ENCODE measurements around the gene ARMC12.
A peak's percentile ranks its signal among the peaks of the same experiment; 100 is the strongest.
"Not testable (repeated sequence)": the region's sequence is repeated elsewhere in the genome, so short reads cannot be mapped to it uniquely, and the experiment has no call there.

The ARMC12 gene, protein sequence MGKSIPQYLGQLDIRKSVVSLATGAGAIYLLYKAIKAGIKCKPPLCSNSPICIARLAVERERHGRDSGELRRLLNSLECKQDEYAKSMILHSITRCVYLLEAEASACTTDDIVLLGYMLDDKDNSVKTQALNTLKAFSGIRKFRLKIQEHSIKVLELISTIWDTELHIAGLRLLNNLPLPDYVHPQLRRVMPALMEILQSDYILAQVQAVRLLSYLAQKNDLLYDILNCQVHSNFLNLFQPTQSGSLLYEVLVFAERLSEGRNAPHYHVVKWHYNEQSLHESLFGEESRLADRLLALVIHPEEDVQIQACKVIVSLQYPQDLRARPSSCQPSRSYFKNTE

DNA sequence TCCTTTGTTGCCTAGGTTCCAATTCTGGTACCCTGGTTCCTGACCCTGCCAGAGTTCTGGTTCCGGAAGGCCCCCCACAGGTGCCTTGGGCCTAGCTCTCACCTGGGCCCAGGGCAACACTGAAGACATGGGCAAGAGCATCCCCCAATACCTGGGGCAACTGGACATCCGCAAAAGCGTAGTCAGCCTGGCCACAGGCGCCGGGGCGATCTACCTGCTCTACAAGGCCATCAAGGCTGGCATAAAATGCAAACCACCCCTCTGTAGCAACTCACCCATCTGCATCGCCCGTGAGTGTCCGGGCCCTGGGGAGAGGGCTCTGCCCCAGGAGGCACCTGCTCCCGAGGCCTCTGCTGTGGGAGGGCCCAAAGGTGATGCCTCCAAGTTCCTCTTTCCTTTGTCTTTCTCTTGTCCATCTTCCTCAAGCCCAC lies at the start of gene ARMC12:
TSS of gene ARMC12 (plus strand) at position 51 of the 431 bp plus-strand sequence. CDS start at position 128, 77 bp downstream.
- no peak for DNase-seq

DNA sequence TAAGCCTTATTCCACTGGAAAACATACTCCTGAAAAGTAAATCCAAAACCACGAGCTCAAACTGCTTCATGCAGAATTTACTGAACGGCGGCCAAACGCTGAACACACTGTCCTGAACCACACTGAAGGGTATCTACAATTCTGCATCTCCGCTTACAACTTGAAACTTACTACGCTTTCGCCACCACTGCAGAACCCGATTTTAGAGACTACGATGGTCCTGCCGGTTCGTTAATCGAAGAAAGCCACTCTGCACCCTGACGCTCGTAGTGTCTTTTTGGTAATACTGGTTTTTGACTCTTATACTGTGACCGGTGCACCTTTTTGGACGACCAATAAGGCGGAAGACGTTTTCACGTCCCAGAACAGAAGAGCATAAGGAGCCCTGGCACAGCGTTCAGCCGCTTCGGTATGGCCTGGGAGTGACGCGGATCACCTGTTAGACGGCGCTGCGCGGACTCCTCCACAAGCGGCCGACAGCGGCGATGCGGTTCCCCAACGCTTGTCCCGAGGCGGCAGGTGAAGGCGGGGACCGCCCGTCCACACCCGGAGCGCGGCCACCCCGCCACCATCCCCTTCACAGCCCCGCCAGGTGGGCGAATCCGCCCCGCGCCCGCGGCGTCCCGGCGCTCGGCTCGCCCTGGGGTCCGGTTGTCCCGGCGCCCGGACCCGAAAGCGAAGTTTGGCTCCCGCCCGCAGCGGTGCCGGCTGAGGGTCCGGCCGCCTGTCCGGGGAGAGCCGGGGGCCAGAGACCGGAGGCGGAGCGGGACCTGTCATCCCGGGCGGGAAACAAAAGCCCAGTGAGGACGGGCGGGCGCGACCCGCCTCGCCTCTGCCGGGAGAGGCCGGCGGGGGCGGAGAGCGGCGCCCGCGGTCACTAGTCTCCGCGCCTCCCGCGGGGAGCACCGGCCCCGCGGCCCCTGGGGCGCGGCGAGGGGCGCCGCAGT lies 48.9 kb upstream of the ARMC12 start:
- DNase-seq = peak; percentile 31 to 33

DNA sequence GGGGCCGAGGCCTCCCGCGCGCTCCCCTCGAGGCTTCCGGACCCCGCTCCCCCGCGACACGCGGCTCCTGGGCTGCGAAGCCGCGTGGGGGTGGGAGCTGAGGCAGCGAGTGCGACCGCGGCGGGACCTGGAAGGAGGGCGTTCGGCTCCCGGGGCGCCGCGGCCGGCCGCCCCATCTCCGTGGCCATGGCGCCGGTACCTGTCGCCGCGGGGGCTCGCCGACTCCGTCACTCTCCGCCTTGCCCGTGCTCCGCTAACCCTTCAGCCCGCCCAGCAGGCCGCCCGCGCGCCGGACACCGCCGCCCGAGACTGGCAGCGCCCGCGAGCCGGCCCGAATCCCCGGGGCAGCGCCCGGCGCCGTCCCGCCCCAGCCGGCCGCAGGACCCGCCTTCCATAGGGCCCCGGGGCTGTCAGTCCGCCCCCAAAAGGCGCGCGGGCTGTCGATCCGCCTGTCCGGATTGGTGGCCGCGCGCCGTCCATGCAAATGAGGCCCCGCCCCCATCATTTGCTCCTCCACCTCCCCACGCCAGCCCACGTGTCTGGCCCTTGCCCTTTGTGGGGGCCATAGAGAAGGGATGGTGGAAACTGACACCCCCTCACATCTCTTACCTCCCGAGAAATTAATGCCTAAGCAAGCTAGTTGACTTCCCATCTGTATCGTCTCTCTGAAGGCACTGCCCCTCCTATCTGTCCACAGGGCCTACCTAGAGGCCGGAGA lies 48.1 kb upstream of the ARMC12 start, which contains the start of gene FKBP5:
TSS of gene FKBP5 (minus strand) at position 311 of the 718 bp plus-strand sequence. CDS start 46,091 bp downstream, outside the sequence.
- peak; percentile 90 to 93 for DNase-seq

DNA sequence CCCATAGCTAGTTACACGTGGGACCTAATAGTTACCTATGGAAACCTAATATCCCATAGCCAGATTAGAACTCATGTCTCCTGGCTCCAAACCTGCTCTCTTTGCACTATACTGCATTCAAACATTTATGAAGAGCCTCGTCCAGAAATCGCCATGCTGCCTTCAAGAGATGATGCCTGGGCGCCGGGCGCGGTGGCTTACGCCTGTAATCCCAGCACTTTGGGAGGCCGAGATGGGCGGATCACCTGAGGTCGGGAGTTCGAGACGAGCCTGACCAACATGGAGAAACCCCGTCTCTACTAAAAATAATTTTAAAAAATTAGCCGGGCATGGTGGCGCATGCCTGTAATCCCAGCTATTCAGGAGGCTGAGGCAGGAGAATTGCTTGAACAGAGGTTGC lies 46.8 kb upstream of the ARMC12 start:
- not testable (repeated sequence) for DNase-seq

DNA sequence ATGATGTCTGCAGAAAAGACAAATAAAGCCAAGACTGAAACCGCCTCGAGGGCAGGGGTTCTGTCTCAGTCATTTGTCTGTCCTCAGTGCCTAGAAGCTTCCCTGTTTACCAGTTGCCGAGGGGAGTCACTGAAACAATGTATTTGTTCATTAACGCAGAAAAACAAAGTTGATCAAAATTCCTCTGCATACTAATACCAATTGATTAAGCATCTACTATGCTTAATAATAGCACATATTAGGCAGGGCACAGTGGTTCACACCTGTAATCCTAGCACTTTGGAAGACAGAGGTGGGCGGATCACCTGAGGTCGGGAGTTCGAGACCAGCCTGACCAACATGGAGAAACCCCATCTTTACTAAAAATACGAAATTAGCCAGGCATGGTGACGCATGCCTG lies 46.3 kb upstream of the ARMC12 start:
- DNase-seq = no peak

DNA sequence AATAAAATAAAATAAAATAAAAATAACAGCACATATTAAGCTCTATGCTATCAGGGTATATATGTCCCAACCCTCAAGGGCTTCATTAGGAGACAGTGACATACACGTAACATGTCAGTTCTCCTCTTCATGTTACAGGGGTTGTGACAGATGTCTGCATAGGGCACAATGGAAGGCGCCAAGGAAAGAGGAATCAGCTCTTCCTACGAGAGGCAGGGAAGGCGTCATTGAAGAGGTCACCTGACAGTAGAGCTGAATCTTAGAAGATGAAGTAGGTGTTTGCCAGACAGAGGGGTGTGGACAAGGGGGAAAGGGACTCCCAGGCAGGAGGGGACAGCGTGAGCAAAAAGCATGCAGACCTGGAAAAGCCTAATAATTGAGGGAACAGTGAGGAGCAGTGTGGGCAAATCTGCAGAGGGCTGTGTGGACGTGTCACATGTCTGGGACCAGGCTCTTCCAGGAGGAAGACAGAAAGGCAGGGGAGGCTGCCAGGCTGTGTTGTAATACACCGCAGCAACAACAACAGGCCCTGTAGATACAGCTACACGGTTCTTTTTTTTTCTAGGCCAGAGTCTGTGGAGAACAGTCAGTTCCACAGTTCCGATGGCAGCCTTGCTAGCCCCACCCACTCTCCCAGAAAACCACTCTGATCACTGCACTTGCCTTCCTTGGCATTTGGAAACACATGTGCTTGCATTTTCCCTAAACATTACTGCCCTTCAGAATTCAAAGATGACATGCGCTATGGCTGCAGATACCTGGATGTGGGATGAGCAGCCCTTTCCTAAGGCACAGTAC lies 45.6 kb upstream of the ARMC12 start:
- peak; percentile 63 to 89 for DNase-seq

DNA sequence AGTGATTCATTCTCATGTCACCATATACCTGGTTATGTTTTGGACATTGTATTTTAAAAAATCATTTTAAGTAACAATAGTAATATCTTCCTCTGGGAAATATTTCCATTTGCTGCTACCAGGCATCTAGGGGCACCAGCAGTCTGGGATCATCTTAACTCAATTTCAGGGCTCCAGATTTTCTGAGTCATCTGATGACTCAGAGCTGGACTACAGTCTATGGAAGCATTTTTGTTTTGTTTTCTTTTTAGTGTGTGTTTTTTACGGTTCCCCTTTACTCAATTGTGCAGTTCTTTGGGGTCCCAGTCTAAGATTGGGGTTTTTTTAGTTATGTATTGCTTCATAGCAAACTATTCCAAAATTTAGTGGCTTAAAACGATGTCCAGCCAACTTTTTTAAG lies 42.4 kb upstream of the ARMC12 start:
- peak; percentile 59 to 63 for DNase-seq

DNA sequence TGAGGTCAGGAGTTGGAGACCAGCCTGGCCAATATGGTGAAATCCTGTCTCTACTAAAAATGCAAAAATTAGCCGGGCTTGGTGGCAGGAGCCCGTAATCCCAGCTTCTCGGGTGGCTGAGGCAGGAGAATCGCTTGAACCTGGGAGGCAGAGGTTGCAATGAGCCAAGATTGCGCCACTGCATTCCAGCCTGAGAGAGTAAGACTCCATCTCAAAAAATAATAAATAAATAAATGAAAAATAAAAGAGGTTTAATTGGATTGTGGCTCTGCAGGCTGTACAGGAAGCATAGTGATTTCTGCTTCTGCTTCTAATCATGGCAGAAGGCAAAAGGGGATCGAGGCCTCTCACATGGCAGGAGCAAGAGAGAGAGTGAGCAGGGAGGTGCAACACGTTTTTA lies 38.4 kb upstream of the ARMC12 start:
- DNase-seq = not testable (repeated sequence)

DNA sequence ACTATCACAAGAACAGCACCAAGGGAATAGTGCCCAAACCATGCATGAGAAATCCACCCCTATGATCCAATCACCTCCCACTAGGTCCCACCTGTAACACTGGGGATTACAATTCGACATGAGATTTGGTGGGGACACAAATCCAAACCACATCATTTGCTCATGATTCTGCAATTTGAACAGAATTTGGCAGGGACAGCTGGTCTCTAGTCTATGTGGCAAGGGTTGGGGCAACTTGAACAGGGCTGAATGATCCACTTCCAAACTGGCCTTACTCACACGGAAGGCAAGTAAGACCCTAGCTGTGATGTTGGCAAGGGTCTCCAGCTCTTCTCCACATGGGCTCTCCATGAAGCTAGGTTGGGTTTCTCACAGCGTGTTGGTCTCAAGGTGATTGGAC lies 38.0 kb upstream of the ARMC12 start:
- DNase-seq = no peak

DNA sequence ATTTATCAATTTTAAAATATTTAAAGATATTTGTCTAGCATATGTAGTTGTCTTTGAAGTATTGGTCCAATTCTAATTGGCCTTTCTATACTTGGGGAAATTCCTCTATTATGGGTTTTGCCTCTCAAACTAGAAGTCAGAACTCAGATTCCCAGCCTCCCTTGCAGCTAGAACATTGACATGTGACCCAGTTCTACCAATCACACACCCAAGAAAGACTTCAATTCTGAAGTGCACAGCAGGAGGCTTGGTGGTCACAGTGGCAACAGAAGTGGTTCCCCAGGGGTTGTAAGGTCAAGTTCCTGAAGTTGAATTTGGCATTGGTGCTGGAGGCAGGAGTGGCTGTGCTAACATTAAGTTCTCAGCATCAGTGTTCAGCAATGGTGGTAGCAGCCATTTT lies 33.3 kb upstream of the ARMC12 start:
- peak in 1 of 2 donors; percentile 20 for DNase-seq

DNA sequence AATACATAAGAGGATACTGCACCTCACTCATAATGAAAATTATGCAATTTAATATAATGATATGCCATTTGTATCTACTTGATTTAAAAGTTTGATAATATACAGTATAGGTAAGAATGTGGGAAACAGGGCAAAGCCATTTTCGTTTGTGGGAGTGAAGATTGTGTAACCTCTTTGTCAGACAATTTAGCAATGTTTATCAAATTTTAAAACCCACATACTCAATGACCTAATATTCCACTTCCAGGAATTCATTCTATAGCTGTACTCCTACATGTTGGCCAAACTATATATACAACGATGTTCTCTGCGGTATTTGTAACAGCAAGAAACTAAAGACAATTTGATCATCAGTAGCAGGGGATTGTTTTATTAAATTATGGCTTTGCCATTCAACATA lies 30.4 kb upstream of the ARMC12 start:
- DNase-seq = peak; percentile 85

DNA sequence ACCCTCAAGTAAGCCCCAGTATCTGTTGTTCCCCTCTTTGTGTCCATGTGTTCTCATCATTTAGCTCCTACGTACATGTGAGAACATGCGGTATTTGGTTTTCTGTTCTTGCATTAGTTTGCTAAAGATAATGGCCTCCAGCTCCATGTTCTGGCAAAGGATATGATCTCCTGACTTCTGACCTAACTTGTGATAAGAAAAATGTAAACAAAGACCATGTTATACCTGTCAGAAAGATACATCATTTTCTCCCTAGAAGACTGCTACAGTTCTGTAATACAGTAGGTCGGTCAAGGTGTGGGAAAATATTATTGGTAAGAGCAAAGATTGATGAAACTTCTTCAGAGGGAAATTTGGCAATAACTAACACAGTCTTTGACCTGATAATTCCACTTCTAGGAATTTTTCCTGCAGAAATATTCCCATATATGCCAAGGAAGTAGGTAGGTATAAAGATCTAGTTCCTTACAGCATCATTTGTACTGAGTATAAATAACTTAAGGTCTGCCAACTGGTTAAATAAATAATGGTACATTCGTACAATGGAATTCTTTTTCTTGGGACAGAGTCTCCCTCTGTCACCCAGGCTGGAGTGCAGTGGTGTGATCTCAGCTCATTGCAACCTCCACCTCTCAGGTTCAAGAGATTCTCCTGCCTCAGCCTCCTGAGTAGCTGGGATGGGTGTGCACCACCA lies 29.0 kb upstream of the ARMC12 start:
- DNase-seq = no peak

DNA sequence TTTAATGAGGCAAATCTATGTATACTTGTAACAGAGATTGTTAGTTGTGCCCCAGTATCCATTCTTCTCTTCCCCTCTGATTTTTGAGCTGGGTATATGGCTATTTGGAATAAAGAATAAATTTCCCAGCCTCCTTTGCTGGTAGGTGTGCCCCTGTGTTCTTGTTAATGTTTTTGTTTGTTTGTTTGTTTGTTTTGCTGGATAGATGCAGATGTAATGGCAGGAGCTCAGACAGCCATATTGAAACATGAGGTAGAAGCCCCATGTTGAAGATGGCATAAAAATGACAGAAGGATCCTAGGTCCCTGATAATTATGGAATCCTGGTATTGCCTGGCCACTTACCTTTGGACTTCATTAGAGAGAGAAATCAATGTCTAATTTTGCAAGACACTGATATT lies 28.2 kb upstream of the ARMC12 start:
- no peak for DNase-seq

DNA sequence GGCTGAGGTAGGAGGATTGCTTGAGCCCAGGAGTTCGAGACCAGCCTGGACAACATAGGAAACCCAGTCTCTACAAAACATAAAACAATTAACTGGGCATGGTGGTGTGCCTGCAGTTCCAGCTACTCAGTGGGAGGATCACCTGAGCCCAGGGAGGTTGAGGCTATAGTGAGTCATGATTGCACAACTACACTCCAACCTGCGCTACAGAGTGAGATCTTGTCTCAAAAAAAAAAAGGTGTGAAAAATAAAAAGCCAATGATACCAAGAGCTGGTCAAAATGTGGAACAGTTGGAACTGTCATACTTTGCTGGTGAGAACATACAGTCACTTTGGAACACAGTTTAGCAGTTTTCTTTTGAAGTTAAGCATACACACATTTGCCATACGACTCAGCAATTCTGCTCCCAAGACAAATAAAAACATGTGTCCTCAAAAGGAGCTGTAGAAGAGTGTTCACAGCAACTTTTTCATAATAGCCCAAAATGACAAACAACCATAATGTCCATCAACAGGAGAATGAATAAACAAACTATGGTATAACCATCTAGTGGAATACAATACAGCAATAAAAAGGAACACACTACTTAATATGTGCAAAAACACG lies 26.5 kb upstream of the ARMC12 start:
- no peak for DNase-seq

DNA sequence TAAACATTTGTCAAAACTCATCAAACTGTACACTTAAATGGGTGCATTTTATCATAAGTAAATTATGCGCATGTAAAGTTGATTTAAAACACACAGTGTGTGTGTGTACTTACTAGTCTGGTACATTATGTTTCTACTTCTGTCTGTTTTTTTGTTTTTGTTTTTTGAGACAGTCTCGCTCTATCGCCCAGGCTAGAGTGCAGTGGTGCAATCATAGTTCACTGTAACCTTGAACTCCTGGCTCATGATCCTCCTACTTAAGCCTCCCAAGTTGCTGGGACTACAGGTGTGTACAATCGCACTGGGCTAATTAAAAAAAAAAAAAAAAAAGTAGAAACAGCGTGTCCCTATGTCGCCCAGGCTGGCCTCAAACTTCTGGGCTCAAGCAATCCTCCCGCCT lies 25.1 kb upstream of the ARMC12 start:
- DNase-seq = no peak

DNA sequence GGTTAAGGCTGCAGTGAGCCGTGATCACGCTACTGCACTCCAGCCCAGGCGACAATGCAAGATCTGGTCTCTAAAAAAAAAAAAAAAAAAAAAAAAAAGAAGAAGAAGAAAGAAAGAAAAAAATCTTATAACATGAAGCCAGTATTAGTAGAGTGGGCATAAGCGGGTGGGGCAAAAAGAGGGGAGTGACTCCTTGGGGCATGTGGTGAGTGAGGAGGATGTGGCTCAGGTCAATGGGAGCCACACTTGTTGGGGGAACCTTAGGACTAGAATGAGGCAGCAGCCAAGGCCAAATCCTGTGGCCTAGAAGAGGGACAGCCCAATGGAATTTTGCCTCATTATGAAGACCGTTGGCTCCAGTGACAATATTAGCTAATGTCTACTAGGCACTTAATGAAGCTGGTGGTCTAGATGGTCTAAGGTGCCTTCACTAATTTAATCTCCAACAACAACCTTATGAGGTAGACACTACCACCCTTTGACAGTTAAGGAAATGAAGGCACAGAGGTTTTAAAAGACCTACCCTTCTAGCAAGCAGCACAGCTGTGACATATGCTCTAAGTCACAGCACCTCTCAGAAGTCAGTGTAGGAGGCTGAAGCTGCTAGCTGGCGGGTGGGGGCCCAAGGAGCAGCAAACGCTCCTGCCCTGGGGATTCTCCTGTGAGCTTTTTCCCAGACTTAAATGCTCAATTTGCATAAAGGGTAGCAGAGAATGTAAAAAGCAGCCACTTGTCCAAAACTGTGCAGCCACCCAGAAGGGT lies 23.6 kb upstream of the ARMC12 start:
- peak in 1 of 2 donors; percentile 48 for DNase-seq

DNA sequence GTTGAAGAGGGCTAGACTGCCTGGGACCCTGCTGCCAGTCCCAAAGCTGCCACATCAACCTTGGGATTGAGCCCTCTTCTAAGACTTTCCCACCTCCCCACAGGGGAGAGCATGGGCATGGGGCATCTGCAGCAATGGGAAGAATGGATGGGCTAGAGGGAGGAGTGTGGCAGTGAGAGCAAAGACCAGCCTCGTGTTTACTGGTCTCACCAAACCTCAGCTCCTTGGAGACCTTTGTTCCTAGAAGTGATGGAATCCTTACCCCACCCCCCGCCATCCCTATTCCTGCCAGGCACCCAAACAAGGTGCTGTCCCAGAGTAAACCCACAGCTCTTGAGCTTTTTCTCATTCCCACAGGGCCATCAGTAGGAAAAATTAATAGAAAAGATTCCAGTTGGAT lies 20.0 kb upstream of the ARMC12 start:
- DNase-seq = no peak

DNA sequence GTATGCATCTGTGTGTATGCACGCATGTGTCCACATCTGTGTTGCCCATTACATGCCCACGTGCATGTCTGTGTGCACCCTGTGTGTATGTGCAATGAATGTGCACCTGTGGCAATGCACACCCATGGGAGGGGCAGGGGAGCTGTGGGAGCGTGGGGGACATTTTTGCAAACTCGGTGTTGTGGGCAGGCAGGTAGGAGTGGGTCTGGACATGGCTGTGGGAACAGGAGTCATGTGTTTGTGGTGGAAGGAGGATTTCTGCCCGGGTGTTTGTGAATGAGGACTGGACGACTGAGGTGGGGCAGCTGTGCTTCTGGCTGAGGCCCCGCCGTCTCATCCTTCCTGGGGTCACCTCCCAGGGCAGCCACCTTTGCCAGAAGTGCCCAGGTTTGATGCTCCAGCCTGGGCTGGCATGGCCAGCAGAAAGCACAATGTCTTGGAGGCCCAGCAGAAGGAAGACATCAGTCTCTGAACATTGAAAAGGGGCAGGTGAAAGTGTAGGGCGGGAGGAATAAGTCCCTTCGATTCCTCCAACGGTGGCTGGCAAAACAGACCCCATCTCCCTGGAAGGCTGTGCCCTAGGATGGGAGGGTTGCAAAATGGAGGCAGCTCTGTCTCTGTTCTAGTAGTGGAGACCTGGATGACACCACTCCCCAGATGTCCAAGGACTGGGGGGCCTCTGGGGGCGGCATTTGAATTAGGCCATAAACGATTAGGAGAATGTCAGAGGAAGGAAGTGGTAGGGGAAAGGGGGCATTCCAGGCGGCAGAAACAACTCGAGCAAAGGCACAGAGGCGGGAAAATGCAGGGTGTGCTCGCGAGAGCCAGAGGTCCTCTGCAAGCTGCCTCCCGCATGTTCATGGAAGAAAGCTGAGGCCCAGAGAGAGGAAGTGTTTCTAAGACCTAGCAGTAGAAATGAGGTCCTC lies 19.1 kb upstream of the ARMC12 start:
- DNase-seq = peak; percentile 32 to 66

DNA sequence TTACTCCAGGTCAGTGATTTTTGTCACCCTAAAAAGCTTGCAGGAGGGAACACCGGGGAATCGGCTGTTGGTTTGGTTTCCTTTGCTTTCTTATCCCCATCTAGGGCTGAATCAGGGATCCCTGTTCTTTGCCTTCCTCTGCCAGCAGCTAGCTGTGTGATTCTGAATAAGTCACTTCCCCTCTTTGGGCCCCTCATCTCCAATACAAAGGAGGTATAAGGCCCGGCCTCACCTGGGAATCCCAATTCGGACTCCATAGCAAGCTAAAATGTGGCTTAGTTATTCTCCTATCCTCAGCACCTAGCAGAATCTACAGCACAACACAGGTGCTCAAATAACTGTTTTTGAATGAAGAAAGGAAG lies 18.5 kb upstream of the ARMC12 start:
- no peak for DNase-seq
